Fibroblast of skin of left quadriceps (primary cell): ENCODE data around the gene PTP4A2.

Experiments
- DNase-seq, 2 experiments: peaks; one replicate each; pipeline ENCODE4 v3.0.0-alpha.2; 2013; ENCODE audit warnings: low read depth in 2 of 2

The PTP4A2 gene

GRCh38 chr1:31859044-31859443 is 79.1 kb downstream of the PTP4A2 start:
- no peak for DNase-seq

DNA sequence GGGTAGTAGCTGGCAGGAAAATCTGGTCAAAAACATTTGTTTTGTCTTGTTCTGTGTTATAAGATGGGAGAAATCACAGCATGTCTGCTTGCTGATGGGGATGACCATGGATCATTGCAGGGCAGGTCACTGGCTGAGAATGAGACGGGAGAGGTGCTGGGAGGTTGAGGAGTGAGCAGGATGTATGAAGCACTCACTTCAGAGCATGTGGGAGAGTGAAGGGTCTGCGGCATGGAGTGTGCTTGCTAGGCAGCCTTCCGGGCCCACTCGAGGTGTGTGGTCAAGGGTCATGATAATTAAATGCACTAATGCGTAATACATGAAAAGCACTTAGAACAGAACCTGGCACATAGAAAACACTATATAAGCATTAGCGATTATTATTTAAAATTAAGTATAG is 80.3 kb downstream of the PTP4A2 start:
- DNase-seq: no peak
